ENCODE results near the gene RPL6. TPM values are rescaled to one million over a fixed set of nuclear protein-coding genes. Genes with fewer than 3 reads are reported as not detected.

Gene RPL6
- total RNA-seq, 2 donors from 2014 or later, result 544 to 908 TPM

DNA sequence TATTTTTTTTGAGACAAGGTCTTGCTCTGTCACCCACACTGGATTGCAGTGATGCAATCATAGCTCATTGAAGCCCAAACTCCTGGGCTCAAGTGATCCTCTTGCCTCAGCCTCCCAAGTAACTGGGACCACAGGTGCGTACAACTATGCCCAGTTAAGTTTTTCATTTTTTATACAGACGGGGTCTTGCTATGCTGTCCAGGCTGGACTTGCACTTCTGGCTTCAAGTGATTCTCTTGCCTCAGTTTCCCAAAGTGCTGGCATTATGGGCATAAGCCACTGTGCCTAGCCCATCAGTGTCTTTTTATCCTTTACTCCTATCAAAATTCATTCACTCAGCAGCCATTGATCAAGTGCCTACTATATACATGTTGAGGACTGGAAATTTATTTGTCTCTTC is 18.4 kb upstream of the RPL6 start:
- no peaks in the 10 kb centered on the region for H3K36me3 ChIP-seq
- no peak overlapping the region for H3K27ac ChIP-seq
- no peak overlapping the region for H3K4me3 ChIP-seq
- TF ChIP-seq, protein P1, sequence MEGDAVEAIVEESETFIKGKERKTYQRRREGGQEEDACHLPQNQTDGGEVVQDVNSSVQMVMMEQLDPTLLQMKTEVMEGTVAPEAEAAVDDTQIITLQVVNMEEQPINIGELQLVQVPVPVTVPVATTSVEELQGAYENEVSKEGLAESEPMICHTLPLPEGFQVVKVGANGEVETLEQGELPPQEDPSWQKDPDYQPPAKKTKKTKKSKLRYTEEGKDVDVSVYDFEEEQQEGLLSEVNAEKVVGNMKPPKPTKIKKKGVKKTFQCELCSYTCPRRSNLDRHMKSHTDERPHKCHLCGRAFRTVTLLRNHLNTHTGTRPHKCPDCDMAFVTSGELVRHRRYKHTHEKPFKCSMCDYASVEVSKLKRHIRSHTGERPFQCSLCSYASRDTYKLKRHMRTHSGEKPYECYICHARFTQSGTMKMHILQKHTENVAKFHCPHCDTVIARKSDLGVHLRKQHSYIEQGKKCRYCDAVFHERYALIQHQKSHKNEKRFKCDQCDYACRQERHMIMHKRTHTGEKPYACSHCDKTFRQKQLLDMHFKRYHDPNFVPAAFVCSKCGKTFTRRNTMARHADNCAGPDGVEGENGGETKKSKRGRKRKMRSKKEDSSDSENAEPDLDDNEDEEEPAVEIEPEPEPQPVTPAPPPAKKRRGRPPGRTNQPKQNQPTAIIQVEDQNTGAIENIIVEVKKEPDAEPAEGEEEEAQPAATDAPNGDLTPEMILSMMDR (IDR thresholded peaks at IDR 0.05), result no peak
- no peaks in the 10 kb centered on the region for H3K9me3 ChIP-seq
- DNase-seq (ENCODE audit: low spot score), result no peak
- H3K4me1 ChIP-seq (ENCODE audit: control insufficient read depth in 1 of 2, low read depth in 2 of 2), result peaks cover 0 to 18% of the 10 kb centered on the region in 2 donors
- no peaks in the 10 kb centered on the region for H3K27me3 ChIP-seq (replicated peaks; ENCODE audit: insufficient read depth)
- ATAC-seq (ENCODE audit: insufficient number of reproducible peaks, low FRiP score, low read depth), result no peak

DNA sequence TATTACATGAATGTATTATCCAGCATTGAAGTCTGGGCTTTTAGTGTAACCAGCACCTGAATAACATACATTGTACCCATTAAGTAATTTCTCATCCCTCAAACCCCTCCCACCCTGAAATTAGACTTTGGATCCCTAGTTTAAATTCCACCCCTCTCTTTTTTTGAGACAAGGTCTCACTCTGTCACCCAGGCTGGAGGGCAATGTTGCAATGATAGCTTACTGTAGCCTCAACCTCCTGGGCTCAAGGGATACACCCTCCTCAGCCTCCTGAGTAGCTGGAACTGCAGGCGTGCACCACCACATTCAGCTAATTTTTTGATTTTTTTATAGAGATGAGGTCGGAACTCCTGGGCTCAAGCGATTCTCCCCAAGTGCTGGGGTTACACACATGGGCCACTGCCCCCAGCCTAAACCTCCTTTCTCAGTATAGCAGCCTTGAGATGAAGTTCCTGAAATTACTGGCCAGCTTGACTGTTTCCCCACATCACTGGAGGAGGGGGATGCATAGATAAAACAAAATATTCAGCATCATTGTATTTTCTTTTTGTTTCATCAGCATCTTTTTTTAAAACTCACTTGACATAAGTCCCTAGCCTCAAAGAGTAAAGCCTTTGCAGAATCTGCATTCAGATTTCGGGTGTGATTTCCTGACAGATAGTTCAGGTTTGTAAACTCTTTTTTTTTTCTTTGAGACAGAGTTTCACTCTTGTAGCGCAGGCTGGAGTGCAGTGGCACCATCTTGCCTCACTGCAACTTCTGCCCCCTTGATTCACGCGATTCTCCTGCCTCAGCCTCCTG is 16.4 kb upstream of the RPL6 start:
- H3K4me3 ChIP-seq, result no peak overlapping the region
- no peaks in the 10 kb centered on the region for H3K9me3 ChIP-seq
- no peaks in the 10 kb centered on the region for H3K27me3 ChIP-seq (replicated peaks; ENCODE audit: insufficient read depth)
- TF ChIP-seq, protein P1 (IDR thresholded peaks at IDR 0.05), result no peak
- no peak overlapping the region for H3K27ac ChIP-seq
- ATAC-seq (ENCODE audit: insufficient number of reproducible peaks, low FRiP score, low read depth), result no peak
- H3K4me1 ChIP-seq (ENCODE audit: control insufficient read depth in 1 of 2, low read depth in 2 of 2), result peaks cover 15 to 37% of the 10 kb centered on the region in 2 donors
- no peaks in the 10 kb centered on the region for H3K36me3 ChIP-seq
- DNase-seq (ENCODE audit: low spot score), result no peak

DNA sequence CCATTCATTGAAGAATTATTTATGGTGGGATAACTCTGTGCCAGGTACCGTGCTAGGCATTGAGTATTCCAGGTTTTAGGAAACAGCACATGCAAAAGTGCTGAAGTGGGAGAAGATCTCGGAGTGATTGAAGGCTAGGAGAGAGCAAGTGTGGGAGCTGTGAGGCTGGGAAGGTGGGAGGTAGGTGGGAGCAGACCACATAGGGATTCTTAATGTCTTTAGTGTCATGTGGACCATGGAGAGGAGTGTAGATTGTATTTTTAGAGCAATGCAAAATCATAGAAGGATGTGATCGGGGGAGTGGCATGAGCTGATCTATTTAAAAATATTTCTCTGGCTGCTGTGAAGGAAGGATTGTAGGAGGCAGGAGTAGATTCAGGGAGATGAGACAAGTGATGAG is 14.7 kb upstream of the RPL6 start:
- Histone ChIP-seq H3K4me3 (no peak overlapping the region), H3K4me1 (ENCODE audit: control insufficient read depth in 1 of 2, low read depth in 2 of 2) (peaks cover 27 to 51% of the 10 kb centered on the region in 2 donors), H3K9me3 (no peaks in the 10 kb centered on the region), H3K36me3 (no peaks in the 10 kb centered on the region), H3K27me3 (replicated peaks; ENCODE audit: insufficient read depth) (no peaks in the 10 kb centered on the region), H3K27ac (no peak overlapping the region)
- TF ChIP-seq, protein P1 (IDR thresholded peaks at IDR 0.05), result no peak
- ATAC-seq (ENCODE audit: insufficient number of reproducible peaks, low FRiP score, low read depth), result no peak
- no peak for DNase-seq (ENCODE audit: low spot score)

DNA sequence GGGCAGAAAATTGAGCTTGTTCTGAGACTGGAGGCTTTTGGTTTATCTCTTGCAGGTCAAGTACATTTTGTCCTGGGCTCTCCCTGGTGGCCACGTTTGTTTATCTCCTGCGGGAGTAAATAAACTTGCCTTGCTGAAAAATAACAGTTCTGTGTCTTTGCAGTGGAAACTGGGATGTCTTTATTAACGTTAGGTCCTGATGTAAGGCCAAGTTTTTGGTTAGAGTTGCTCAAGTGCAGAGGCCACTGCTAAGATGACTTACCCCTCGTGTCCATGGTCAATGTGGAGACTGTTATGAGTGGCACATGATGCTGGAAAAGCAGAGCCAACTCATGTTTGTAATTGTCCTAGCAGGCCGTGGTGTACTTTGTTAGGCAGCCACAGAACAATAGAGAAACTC is 13.1 kb upstream of the RPL6 start:
- H3K4me3 ChIP-seq, result no peak overlapping the region
- no peaks in the 10 kb centered on the region for H3K27me3 ChIP-seq (replicated peaks; ENCODE audit: insufficient read depth)
- DNase-seq (ENCODE audit: low spot score) (no peak), ATAC-seq (ENCODE audit: insufficient number of reproducible peaks, low FRiP score, low read depth) (no peak)
- H3K36me3 ChIP-seq, result no peaks in the 10 kb centered on the region
- H3K9me3 ChIP-seq, result no peaks in the 10 kb centered on the region
- peaks cover 27 to 58% of the 10 kb centered on the region in 2 donors for H3K4me1 ChIP-seq (ENCODE audit: control insufficient read depth in 1 of 2, low read depth in 2 of 2)
- H3K27ac ChIP-seq, result no peak overlapping the region
- TF ChIP-seq, protein P1 (IDR thresholded peaks at IDR 0.05), result no peak

DNA sequence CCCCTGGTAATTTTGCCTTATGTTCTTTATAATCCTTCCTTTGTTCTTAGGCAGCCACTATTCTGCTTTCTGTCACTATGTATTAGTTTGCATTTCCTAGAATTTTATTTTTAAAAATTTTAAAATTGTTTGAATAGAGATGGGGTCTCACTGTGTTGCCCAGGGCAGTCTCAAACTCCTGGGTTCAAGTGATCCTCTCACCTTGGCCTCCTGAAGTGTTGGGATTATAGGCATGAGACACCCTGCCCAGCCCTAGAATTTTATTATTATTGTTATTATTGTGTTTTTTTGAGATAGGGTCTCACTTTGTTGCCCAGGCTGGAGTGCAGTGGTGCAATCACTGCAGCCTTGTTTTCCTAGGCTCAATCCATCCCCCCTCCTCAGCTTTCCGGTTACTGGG is 12.0 kb upstream of the RPL6 start:
- H3K9me3 ChIP-seq, result no peaks in the 10 kb centered on the region
- H3K4me1 ChIP-seq (ENCODE audit: control insufficient read depth in 1 of 2, low read depth in 2 of 2), result peaks cover 27 to 59% of the 10 kb centered on the region in 2 donors
- H3K4me3 ChIP-seq, result no peak overlapping the region
- TF ChIP-seq, protein P1 (IDR thresholded peaks at IDR 0.05), result no peak
- DNase-seq (ENCODE audit: low spot score), result no peak
- no peaks in the 10 kb centered on the region for H3K27me3 ChIP-seq (replicated peaks; ENCODE audit: insufficient read depth)
- no peaks in the 10 kb centered on the region for H3K36me3 ChIP-seq
- no peak overlapping the region for H3K27ac ChIP-seq
- ATAC-seq (ENCODE audit: insufficient number of reproducible peaks, low FRiP score, low read depth), result no peak
